ENCODE measurements around the gene GCK. TPM values are rescaled to one million over a fixed set of nuclear protein-coding genes. Genes with fewer than 3 reads are reported as not detected.
"Not testable (repeated sequence)": the region's sequence is repeated elsewhere in the genome, so short reads cannot be mapped to it uniquely, and the experiment has no call there.

Gene GCK
- total RNA-seq, 1 donor from 2014 or later: 0.37 TPM

GRCh38 chr7:44133295-44133694 is 55.9 kb downstream of the GCK start:
- H3K27me3 Mint-ChIP-seq (ENCODE audit: low read depth): peaks cover 2% of the 10 kb centered on the region

GRCh38 chr7:44132039-44132438 is 57.2 kb downstream of the GCK start:
- Mint-ChIP-seq H3K27me3 (ENCODE audit: low read depth) (no peaks in the 10 kb centered on the region), H3K4me1 (ENCODE audit: low read depth) (peaks cover 9% of the 10 kb centered on the region), H3K4me3 (ENCODE audit: unreplicated experiment) (no peak overlapping the region), H3K27ac (ENCODE audit: unreplicated experiment) (no peak overlapping the region), H3K9me3 (ENCODE audit: low read depth) (peaks cover 9% of the 10 kb centered on the region), H3K36me3 (ENCODE audit: low read depth) (peaks cover 8% of the 10 kb centered on the region)
- peak; percentile 24 for DNase-seq (ENCODE audit: low spot score)
- no peak for TF ChIP-seq CTCF (IDR thresholded peaks at IDR 0.05)

More at GRCh38 chr7:44133295-44133694, 55.9 kb downstream of the GCK start:
- no peak overlapping the region for H3K4me3 Mint-ChIP-seq (ENCODE audit: unreplicated experiment)
- peak; percentile 7 for DNase-seq (ENCODE audit: low spot score)
- no peak for TF ChIP-seq CTCF (IDR thresholded peaks at IDR 0.05)
- H3K9me3 Mint-ChIP-seq (ENCODE audit: low read depth): no peaks in the 10 kb centered on the region
- H3K4me1 Mint-ChIP-seq (ENCODE audit: low read depth): peaks cover 9% of the 10 kb centered on the region
- H3K27ac Mint-ChIP-seq (ENCODE audit: unreplicated experiment): no peak overlapping the region
- H3K36me3 Mint-ChIP-seq (ENCODE audit: low read depth): no peaks in the 10 kb centered on the region

DNA sequence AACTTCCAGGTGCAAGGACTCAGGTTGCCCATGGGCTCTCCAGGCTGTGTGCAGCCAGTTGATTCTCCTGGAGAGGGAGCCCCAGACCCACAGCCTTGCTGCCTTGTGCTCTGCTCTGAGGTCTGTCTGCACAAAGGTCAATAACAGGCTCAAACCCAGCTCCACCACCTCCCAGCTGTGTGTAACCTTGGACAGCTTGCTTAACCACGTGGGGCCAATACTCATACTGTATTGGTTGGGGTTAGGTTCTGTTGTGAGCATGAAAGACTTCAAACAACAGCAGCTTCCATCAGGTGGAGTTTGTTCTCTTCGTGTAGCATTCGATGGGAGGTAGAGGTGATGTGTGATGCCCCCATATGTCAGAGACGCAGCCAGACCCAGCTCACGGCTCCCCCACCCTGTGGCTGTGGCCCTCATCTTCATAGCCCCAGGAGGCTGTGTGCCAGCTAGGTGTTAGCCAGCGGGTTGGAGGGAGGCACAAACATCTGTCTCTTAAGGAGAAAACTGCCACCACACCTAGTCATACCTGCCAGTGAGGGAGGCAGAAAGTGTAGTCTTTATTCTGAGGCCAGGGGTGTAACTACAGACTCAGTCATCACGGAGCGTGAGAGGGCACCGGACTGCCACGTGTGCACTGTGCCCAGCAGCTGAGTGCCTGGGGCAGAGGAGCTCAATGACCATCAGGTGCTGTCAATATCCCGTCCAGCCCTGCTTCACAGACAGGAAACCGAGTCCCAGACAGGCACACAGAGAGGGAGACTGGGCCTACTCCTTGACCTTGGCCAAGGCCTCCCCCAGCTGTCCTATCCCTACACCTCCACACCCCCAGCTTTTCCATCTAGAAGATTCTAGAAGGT is 57.8 kb downstream of the GCK start:
- no peak overlapping the region for H3K27ac Mint-ChIP-seq (ENCODE audit: unreplicated experiment)
- no peak overlapping the region for H3K4me3 Mint-ChIP-seq (ENCODE audit: unreplicated experiment)
- peaks cover 15% of the 10 kb centered on the region for H3K9me3 Mint-ChIP-seq (ENCODE audit: low read depth)
- DNase-seq (ENCODE audit: low spot score): peak; percentile 35
- peak; percentile 34 for TF ChIP-seq CTCF (IDR thresholded peaks at IDR 0.05)
- H3K4me1 Mint-ChIP-seq (ENCODE audit: low read depth): peaks cover 9% of the 10 kb centered on the region
- H3K36me3 Mint-ChIP-seq (ENCODE audit: low read depth): peaks cover 11% of the 10 kb centered on the region
- no peaks in the 10 kb centered on the region for H3K27me3 Mint-ChIP-seq (ENCODE audit: low read depth)

GRCh38 chr7:44128721-44129582 is 60.3 kb downstream of the GCK start:
- TF ChIP-seq CTCF (IDR thresholded peaks at IDR 0.05): no peak
- H3K4me3 Mint-ChIP-seq (ENCODE audit: unreplicated experiment): no peak overlapping the region
- peaks cover 13% of the 10 kb centered on the region for H3K4me1 Mint-ChIP-seq (ENCODE audit: low read depth)
- no peaks in the 10 kb centered on the region for H3K27me3 Mint-ChIP-seq (ENCODE audit: low read depth)
- peaks cover 11% of the 10 kb centered on the region for H3K36me3 Mint-ChIP-seq (ENCODE audit: low read depth)
- H3K27ac Mint-ChIP-seq (ENCODE audit: unreplicated experiment): no peak overlapping the region
- peaks cover 16% of the 10 kb centered on the region for H3K9me3 Mint-ChIP-seq (ENCODE audit: low read depth)
- no peak for DNase-seq (ENCODE audit: low spot score)

GRCh38 chr7:44127161-44127560 is 62.1 kb downstream of the GCK start:
- Mint-ChIP-seq H3K36me3 (ENCODE audit: low read depth) (peaks cover 11% of the 10 kb centered on the region), H3K27ac (ENCODE audit: unreplicated experiment) (no peak overlapping the region), H3K9me3 (ENCODE audit: low read depth) (peaks cover 16% of the 10 kb centered on the region), H3K27me3 (ENCODE audit: low read depth) (no peaks in the 10 kb centered on the region), H3K4me3 (ENCODE audit: unreplicated experiment) (no peak overlapping the region), H3K4me1 (ENCODE audit: low read depth) (peaks cover 21% of the 10 kb centered on the region)
- no peak for DNase-seq (ENCODE audit: low spot score)
- no peak for TF ChIP-seq CTCF (IDR thresholded peaks at IDR 0.05)

DNA sequence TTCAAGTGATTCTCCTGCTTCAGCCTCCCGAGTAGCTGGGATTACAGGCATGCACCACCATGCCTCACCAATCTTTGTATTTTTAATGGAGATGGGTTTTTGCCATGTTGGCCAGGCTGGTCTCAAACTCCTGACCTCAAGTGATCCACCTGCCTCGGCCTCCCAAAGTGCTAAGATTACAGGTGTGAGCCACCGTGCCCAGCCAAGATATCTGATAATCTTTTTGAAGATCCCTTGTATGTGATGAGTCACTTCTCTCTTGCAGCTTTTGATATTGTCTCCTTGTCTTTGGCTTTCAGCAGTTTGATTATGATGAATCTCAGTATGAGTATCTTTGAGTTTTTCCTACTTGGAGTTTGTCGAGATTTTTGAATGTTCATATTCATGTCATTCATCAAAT is 62.7 kb downstream of the GCK start:
- peaks cover 11% of the 10 kb centered on the region for H3K36me3 Mint-ChIP-seq (ENCODE audit: low read depth)
- H3K27me3 Mint-ChIP-seq (ENCODE audit: low read depth); DNase-seq (ENCODE audit: low spot score); H3K27ac Mint-ChIP-seq (ENCODE audit: unreplicated experiment); H3K4me3 Mint-ChIP-seq (ENCODE audit: unreplicated experiment): not testable (repeated sequence)
- peaks cover 16% of the 10 kb centered on the region for H3K9me3 Mint-ChIP-seq (ENCODE audit: low read depth)
- peaks cover 18% of the 10 kb centered on the region for H3K4me1 Mint-ChIP-seq (ENCODE audit: low read depth)
